NCI-H1694 (cell line): ENCODE measurements around the gene GNB4.

Experiments used
- DNase-seq: peaks from one replicate; lab custom pipeline; 2025; lab: John Stamatoyannopoulos, UW

GNB4 gene

GRCh38 chr3:179451265-179452175 is at the start of gene GNB4:
Gene GNB4 (minus strand): TSS chr3:179451470. CDS start chr3:179426200, 25,270 bp downstream.
- DNase-seq, result peak; percentile 38

GRCh38 chr3:179495483-179495882 is 44.2 kb upstream of the GNB4 start:
- DNase-seq, result no peak

- no peak for DNase-seq
Measured at GRCh38 chr3:179493260-179493659, 42.0 kb upstream of the GNB4 start.

GRCh38 chr3:179488213-179488612 is 36.9 kb upstream of the GNB4 start:
- no peak for DNase-seq

- DNase-seq, result no peak
Measured at GRCh38 chr3:179486806-179487205, 35.5 kb upstream of the GNB4 start.

- no peak for DNase-seq
Measured at GRCh38 chr3:179482857-179483256, 31.6 kb upstream of the GNB4 start.

GRCh38 chr3:179476215-179476614 is 24.9 kb upstream of the GNB4 start:
- no peak for DNase-seq

- DNase-seq, result no peak
Measured at GRCh38 chr3:179474480-179474879, 23.2 kb upstream of the GNB4 start.

GRCh38 chr3:179473565-179473964 is 22.3 kb upstream of the GNB4 start:
- DNase-seq, result no peak

- DNase-seq, result no peak
Measured at GRCh38 chr3:179464323-179465092, 13.2 kb upstream of the GNB4 start.

GRCh38 chr3:179463319-179463718 is 12.0 kb upstream of the GNB4 start:
- no peak for DNase-seq

- DNase-seq, result no peak
Measured at GRCh38 chr3:179460260-179460659, 9.0 kb upstream of the GNB4 start.

GRCh38 chr3:179455954-179456353 is 4.7 kb upstream of the GNB4 start:
- no peak for DNase-seq

GRCh38 chr3:179454887-179455286 is 3.6 kb upstream of the GNB4 start:
- DNase-seq, result no peak

- DNase-seq, result no peak
Measured at GRCh38 chr3:179453967-179454366, 2.7 kb upstream of the GNB4 start.

- DNase-seq, result no peak
Measured at GRCh38 chr3:179452872-179453271, 1.6 kb upstream of the GNB4 start.

GRCh38 chr3:179452176-179452564 is 900 bp upstream of the GNB4 start:
- DNase-seq, result no peak

GRCh38 chr3:179450901-179451264 is 387 bp downstream of the GNB4 start:
- no peak for DNase-seq

- DNase-seq, result no peak
Measured at GRCh38 chr3:179450261-179450701, 989 bp downstream of the GNB4 start.

GRCh38 chr3:179449636-179450035 is 1.6 kb downstream of the GNB4 start:
- DNase-seq, result no peak

- DNase-seq, result no peak
Measured at GRCh38 chr3:179447251-179447650, 4.0 kb downstream of the GNB4 start.

GRCh38 chr3:179446501-179446900 is 4.8 kb downstream of the GNB4 start:
- peak; percentile 22 for DNase-seq

GRCh38 chr3:179438841-179439240 is 12.4 kb downstream of the GNB4 start:
- DNase-seq, result no peak
